Measurements from ENCODE around the gene UMAD1.
"Not testable (repeated sequence)": the region's sequence is repeated elsewhere in the genome, so short reads cannot be mapped to it uniquely, and the experiment has no call there.

Gene UMAD1

DNA sequence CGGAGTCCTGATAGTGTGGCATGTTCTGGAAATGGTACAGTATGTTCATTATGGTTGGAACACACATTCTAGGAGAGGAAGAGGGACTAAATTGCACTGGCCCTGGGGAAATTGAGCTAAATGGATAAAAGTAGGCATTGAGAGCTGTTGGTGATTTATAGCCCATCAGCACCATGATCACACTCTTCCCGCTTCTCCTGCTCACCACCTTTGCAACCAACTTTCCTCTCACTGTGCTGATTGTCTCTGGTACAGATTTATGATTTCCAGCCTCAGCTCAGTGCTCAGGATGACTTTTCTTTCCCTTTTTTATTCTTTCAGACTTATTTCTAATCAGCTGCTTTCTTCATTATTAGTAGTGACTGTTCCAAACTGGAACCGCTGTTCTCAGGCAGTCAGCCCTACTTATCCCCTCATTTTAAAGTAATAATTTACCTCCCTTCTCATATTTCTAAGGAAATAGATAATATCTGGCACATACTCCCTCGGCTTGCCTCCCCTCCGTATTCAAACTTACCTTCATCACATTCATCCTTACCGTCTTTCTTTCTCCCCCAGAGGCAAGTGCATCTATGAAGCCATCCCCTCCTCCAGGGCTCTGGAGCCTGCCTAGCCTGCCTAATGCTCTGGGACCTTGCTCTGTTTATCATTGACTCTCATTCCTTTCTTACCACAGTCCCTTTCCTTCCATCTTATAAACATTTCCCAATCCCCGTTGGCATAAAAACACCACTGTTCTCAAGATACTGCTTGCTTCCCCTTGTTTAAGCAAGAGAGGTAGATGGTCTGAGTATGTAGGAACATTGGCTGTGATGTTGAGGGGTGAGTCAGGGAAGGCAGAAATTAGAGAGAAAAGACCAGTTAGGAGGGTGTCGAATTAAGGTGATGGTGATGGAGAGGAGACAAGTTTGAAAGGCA, 129.4 kb downstream of the UMAD1 start:
- DNase-seq: no peak

DNA sequence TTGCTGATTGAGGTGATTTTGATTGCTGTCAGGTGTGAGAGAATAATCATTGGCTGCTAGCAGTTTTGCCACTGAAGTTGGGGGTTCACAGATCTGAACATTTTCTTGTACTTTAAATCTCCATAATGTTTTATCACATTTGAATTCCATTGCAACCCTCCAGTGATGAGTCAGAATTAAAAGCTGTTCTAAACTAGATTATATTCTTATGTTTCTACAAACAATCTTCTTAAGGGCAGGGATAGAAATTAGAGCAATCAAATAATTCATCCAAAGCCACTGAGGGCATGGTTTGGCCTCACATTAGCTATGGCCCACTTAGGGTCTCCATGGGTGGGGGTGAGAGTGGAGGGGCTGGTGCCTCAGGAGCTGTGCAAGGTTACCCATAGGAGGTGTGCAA, 130.9 kb downstream of the UMAD1 start:
- DNase-seq: no peak

DNA sequence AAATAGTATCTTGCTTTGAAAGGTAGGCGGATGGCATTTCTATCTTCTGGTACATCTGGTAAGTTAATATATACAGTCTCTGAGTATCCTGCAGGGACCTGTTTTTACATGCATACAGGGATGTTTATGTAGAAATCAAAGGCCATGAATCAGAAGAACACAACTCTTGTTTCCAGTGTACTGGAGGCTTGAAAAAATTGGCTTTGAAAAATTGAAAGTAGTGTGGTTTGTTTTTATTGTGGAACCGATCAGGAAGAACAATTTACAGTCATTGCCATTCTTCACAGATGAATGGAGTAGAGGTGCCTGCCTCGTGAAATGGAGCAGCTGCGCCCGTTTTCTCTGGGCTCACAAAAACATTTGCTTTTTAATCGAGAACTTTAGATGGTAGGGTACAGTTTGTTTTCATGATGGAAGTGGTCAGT, 131.9 kb downstream of the UMAD1 start:
- no peak for DNase-seq

DNA sequence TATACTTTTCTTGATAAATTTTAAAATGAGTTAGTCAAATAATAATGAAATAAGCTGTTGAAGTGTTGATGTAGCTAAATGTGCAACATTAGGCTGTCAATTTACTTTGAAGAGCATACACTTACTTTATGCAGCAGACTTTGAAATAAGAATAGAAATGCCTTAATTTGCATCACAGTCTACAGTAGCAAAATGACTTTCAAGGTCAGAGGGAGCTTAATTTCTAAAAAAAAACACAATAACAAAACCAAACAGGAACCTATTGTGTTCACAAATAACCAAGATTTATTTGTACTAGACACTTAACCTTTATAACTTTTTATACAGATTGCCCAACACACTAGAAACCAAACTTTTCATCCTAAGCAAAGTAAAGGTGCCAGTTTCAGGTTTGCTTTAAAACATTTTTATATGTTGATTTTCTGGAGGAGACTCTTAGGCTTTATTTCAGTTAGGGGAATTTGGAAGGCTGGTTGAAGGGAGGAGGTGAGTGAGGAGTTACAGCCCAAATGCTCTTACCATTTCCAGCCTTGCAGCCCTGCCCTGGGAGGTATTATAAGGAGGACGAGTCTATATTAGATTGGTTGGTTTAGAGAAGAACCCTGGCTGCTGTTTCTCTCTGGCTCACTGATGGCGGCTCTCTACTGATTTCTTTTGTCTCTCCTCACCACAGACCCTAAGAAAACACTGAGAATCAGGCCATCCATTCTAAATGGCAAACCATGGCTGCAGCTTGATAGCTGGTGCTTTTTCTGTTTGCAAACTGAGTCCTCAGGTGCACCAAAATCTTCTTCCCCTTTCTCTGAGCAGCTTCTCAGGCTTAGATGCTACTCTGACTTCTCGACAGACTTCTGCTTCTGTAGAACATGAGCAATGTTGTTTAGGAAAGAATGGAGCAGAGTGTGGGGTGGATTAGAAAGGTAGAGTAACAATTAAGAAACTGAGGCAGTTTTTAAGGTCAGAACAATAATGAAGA, 133.1 kb downstream of the UMAD1 start:
- DNase-seq: no peak

DNA sequence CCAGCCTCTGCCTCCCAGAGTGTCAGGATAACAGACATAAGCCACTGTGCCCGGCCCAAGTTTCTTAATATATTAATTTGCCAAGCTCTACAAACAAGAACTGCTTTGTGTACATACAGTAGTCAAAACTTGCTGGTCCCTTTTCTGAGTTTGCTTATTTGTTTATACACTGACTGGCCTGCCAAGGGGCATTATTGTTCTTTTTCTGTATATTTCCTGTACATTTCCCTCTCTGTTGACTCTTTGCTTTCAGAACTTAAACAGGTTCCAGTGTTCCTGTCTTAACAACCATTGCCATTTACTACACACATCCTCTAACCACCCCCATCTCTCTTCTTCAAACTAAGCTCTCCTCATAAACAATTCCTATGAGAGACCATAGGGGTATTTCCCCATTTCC, 139.3 kb downstream of the UMAD1 start:
- no peak for DNase-seq

DNA sequence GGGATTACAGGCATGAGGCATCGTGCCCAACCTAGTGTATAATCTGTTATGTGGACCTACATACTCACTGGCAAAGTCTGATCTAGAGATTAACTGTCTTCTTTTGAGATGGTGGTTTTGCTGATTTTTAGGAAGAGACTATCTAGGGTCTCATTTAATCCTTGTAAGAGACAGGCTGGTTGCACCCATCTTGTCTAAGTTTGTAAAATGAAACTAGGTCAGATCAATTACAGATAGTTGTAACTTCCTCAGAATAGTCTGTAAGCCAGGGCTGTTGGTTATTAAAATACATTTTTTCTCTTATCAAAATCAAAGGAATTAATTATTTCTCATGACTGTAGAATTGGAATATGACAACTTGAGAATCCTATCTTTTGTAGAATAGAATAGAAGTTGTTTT, 142.4 kb downstream of the UMAD1 start:
- DNase-seq: no peak

DNA sequence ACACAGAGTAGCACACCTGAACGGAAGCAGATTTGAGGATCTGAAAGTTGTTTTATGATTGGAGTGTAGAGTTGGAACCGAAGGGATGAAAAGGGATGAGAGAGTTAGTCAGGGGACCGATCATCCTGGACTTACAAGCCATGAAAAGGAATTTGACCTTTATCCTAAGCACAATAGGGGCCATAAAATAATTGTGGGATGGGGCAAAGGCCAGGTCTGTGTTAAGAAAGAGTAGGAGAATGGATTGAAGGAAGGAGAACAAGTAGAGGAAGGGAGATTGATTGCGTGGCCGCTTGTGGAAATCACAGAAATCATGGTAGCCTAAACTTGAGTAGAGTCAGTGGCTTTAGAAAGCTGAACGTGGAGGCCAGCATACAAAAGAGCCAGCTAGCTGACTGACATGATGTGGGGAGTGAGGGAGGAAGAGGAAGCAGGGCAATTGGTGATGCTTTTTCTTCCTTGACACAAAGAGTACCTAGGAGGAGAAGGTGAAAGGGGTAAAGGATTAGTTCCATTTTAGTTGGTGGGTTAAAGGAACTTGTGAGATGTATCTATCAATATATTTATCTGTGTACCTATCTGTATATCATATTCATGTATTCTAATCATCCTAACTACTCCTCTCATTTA, 144.9 kb downstream of the UMAD1 start:
- no peak for DNase-seq

DNA sequence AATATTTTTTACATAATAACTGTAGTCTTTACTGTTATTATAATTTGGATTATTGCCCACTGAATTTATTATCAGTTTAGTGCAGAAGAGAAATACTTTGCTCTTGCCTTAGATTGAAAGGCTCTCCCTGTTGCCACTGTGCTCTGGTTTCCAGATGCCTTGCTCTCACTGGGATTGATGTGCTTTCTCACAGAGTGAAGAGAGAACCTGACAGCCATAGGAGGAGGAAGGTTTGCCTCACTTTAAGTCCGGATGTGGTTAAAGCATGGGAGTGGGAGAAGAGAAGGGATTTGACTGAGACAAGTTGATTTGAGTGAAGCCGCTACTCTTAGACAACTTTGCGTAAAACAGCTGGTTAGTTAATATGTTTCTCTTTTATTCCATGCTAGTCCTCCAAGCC, 146.0 kb downstream of the UMAD1 start:
- no peak for DNase-seq

DNA sequence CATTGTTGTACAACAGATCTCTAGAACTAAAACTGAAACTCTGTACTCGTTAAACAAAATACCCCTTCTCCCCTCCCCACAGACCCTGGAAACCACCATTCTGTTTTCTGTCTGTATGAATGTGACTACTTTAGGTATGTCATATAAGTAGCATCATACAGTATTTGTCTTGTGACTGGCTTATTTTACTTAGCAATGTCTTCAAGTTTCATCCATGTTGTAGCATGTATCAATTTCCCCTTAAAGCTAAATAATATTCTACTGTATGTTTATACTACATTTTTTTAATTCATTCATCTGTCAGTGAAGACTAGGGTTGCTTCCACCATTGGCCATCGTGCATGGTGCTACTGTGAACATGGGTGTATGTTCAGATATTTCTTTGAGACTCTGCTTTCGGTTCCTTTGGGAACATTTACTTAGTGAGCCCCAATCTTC, 149.0 kb downstream of the UMAD1 start:
- no peak for DNase-seq

DNA sequence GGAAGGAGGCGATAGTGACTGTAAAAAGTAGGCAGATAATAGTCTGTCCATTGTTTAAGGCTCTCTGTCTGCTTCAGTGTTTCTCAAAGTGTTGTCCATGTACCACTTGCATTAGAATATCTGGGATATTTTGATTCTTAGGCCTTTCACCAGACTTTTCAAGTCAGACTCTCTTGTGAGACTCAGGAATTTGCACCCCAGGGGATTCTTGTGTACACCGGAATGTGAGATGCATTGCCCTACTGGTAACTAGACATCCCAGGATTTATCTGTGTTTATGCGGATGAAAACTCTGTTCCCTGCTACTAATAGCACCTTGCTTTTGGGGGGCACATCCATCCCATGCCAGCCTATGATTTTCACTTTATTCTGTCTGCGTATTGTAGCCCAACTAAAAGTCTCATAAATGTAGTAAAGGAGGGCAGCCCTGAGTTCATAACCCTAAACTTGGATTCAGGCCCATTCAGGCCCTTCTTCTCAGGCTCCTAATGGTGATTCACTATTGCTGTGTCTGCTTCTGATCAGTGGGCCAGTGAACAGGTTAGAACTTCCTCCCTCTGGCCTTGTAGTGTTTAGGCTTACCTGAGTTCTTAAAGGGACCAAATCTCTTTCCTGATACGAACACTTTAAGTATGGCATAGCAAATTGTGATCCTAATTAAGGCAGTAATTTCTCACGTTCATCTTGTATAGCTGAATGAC, 149.6 kb downstream of the UMAD1 start:
- no peak for DNase-seq

DNA sequence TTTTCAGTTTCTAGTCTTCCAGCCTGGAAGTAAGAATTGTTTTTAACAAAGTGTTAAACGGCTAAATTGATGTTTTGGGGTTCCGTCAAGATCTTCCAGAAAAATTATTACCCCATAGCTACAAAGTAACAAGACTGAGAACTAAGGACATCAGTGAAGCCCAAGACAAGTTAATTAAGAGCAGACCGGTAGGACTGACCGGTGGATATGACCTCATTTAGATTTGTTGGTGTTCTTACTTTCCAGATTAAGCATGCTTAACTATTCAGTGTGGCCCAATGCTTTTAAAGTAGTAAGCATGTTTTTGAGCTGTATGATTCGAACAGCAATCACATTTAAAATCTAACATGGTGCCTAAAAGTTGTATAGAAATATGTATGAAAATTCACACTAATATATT, 151.0 kb downstream of the UMAD1 start:
- no peak for DNase-seq

DNA sequence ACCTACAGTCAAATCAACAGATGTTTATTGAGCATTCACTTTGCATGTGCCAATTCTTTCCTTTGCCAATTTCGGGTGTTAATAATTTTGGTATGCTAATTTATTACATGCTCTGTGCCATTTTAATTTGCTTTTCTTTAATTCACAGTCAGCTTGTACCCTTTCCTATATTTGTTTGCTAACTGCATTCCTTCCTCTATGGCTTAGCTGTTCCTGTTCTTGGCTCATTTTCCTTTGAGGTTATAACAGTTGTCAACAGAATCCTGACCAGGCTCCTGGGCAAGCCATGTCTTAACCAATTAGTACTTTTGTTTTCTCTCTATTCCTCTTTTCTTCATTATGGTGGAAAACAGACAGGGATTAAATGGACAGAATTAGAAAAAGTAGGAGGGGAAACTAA, 151.5 kb downstream of the UMAD1 start:
- no peak for DNase-seq

DNA sequence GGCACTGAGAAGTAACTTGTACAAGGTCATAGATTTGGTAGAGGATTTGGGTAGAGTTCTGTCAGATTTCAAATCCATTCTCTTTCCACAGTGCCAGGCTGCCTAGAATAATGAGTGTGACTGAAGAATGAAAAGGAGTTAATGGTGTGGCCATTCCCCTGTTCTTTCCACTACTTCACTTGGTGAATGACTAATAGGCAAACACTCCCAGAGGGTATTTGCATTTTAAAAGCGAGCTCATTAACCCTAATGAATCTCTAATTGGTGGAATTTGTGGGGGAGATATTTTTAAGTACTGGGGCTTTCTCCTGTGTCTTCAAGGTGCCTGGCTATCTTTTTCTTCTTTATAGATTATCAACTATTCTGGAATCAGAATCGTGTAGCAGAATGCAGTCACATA, 152.7 kb downstream of the UMAD1 start:
- no peak for DNase-seq

DNA sequence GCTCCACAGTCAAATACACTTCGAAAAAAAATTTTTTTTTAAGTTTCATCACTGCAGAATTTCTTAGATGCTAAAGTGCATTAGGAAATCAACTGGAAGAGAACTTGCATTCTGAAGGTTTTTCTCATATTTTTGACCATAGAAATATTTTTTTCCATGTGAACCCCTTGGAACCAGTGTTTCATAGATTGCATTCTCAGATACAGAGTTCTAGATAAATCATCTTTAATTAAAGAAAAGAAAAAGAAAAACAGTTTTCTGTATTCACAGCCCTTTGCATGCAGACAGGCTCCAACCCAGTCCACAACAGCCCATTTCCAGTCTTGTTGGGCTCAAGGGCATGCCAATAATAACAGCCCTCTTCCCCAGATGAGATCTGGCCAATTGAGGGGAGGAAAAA, 153.4 kb downstream of the UMAD1 start:
- DNase-seq: no peak

DNA sequence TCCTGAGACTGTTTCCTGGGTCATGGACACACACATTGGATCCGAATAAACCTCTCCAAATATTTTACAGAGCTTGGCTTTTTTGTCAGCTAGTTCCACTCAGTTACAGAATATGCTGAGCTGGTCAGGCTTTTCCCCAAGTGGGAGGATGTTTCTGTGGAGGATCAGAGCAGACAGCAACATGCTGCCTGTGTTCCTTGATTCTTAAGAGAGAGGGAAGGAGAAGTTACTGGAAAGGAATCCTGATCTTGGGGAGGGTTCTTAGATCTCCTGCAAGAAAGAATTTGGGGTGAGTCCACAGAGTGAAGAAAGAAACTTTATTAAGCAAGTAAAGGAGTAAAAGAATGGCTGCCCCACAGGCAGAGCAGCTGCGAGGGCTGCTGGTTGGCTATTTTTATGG, 154.7 kb downstream of the UMAD1 start:
- no peak for DNase-seq

DNA sequence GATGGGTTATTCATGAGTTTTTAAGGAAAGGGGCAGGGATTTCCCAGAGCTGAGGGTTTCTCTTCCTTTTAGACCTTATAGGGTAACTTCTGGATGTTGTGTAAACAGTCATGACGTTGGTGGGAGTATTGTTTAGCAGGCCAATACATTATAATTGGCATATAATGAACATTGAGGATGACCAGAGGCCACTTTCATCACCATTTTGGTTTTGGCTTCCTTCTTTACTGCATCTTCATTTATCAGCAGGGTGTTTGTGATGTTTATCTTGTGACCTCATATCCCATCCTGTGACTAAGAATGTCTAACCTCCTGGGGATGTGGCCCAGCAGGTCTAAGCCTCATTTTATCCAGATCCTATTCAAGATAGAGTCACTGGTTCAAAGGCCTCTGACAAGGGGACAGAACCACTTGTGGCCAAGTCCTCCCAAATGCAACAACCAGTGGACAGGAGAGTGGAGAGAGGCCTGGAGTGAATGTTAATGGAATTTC, 155.1 kb downstream of the UMAD1 start:
- no peak for DNase-seq

DNA sequence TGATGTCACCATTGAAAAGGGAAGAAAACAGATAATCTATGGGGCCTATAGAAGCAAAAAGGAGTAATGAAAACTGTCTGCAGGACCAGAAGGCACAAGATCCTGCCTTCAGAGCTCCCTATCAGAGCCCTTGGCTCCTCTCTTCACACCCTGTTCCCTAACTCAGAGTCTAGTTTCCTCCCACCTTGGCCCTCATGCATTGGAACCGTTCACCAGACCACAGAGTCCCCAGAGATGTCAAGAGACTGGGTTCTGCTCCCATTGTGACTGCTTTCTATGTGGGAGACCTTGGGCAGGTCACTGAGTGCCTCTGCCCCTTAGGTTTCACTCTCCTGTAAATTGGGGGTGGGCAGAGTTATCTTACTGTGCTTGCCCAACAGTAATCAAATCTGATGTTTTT, 158.0 kb downstream of the UMAD1 start:
- no peak for DNase-seq

DNA sequence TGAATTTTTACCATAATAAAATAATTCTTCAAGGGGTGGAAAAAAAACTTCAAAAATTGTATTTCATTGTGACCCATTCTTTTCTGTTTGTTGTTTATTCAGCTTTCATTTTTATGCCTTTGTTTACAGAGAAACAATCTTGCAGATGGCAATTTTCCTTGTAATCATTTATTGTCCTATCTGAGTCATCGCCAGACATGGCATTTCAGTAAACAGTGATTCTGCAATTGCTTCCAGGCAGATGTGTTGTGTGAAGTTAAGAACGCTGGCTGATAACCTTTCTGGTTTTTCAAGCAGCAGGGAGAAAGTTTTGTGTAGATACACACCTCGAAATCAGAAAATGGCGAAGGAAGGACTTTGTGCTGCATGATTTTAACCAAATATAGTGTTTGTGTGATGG, 158.6 kb downstream of the UMAD1 start:
- DNase-seq: no peak

DNA sequence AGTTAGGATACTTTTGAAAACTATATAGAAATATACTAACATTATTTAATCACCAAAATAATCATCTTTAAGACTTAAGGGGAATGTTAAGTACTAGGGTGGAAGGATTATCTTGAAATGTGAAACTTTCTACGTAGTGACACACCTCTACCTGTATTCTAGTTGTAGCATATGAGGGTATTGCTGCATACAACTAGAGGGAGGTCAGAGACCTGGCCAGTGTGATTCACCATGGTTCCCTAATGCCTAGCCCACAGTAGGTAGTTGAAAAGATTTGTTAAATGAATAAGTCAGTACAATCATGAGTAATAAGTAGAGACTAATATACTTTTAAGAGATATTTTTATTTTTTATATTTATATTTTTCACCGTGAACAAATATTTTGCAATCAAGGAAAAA, 162.0 kb downstream of the UMAD1 start:
- no peak for DNase-seq

DNA sequence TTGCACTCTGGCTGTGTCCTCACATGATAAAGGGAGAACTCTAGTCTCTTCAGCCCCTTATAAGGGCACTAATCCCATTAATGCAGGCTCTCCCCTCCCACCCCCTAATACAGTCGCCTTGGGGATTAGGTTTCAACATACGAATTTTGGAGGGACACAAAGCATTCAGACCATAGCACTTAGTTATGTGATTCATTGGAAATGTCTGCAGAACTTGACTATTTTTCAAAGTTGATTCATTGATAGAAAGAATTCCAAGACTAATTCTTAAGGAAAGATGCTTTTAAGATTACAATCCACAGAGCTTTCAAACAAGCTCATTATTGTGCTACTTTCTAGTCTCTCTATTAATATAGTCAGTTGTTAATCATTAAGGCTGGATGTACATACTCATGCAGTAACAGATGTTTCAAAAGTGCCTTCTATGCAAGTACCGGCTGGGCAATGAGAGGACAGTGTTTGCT, 163.2 kb downstream of the UMAD1 start:
- no peak for DNase-seq

DNA sequence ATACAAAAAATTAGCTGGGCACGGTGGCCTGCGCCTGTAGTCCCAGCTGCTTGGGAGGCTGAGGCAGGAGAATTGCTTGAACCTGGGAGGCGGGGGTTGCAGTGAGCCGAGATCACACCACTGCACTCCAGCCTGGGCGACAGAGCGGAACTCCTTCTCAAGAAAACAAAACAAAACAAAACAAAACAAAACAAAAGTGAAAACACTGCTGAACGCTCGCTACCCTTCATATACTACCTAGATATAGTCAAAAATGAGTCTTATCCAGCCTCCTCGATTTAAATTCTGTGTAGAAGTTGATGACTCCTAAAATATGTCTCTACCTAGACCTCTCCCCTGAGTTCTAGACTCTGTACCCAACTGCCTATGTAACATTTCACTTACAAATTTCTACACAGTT, 164.3 kb downstream of the UMAD1 start:
- DNase-seq: not testable (repeated sequence)

DNA sequence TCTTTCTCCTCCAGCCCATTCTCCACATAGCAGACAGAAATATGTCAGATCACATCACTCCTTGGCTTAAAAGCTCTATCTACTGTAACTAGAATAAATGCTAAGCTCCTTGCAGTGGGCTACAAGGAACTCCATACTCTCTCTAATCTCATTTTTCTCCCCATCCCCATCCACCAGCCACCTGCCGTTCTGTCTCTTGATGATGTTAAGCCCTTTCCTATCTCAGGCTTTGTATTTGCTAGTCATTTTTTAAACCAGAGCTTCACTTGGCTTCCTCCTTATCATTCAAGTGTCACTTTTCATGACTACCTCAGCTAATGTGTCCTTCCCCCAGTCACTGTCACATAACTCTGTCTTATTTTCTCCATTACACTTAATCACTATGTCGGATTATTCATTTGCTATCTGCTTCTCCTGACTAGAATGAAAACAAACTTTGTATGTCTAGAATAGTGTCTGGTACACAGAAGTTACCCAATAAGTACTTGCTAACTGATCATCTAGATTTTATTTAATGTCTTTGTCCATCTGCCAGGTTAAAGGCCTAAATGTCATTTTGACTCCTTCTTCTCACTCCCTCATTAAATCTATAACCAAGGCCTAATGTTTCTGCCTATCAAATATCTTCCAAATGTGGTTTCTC, 165.1 kb downstream of the UMAD1 start:
- DNase-seq: no peak
